Neural progenitor cell (in vitro differentiated cells): ENCODE data around the gene FGD2.

ENCODE experiments used
- CTCF ChIP-seq: fragments of 200-600 bp; sonication (generic); IDR thresholded peaks from 2 replicates; pipeline ENCODE4 v1.5.1; 2017; ENCODE audit warnings: antibody characterized with exemption, mild to moderate bottlenecking
- EZH2 ChIP-seq: fragments of 200-600 bp; sonication (generic); IDR thresholded peaks from 2 replicates; pipeline ENCODE4 v1.6.1; 2017; ENCODE audit warnings: antibody characterized with exemption, mild to moderate bottlenecking, moderate library complexity

- TF ChIP-seq CTCF (no peak), EZH2 (no peak)
Measured at GRCh38 chr6:37053683-37054082, 48.2 kb downstream of the FGD2 start.
